Measurements from ENCODE around the gene CFI. TPM values are rescaled to one million over a fixed set of nuclear protein-coding genes. Genes with fewer than 3 reads are reported as not detected.

CFI gene
- polyA plus RNA-seq, 3 donors = 76.2 to 92.6 (median 84.7) TPM

DNA sequence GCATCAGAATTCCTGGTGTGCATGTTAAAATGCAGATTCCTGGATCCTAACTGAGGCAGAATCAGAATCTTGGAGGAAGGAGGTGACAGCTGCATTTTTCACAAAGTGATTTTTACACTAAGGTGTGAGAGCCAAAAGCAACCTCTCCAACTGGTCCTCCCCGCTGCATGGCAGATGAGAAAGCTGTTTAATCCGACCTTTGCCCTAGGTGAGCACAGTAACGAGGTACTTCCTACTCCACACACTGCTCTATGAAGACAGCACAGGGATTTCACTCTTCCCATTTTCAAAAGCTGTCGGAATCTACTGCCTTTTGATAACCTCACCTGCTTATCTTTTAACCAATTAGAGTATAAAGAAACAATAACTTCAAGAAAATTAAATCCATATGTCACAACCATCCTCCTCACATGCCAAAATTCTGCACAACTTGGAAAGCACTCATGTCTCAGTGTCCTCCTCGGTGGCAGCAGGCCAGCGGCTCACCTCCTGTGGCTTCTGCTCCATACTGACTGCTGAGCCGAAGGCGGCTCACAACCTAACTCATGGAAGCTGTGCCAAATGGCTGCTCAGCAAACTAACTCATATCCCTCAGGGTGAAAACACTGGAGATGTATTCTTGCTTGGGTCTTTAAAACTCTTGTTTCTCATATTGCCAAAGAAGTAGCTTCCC, 102.1 kb downstream of the CFI start:
- DNase-seq (ENCODE audit: low read depth in 3 of 3, low spot score in 2 of 3) = no peak

DNA sequence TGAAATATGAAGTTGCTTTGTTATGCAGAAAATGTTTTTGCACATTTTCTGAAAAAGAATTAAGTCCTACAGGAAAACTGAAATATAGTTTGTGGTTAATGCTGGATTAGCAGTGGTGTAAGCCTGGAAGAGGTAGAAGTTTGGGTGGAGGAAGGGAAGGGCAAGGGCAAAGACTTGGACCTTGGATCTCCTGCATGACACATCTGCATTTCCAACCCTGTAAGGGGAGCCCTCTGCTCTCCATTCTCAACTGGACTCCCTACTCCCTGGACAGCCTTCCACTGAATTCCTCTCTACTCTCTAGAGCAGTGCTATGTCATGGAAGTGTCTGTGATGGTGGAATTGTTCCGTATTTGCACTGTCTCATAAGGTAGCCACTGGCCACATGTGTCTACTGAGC, 103.1 kb downstream of the CFI start:
- DNase-seq (ENCODE audit: low read depth in 3 of 3, low spot score in 2 of 3) = no peak

DNA sequence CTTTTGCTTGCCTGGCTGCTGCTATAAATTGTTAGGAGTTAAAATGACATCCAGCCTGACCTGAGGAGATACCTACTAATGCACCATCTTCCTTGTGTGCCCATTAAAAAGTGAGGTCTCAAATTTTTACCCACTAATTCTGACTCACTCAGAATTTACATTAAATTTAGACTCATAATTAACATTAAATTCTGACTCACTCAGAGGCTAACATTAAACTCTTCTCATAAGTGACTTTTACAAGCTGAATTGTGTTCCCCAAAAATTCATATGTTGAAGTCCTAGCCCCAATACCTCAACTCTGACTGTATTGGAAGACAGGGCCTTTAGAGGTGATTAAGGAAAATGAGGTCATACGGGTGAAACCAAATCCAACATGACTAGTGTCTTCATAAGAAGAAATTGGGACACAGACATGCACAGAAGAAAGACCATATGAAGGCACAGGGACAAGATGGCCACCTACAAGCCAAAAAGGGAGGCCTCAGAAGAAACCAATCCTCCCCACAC, 110.3 kb downstream of the CFI start:
- no peak for DNase-seq (ENCODE audit: low read depth in 3 of 3, low spot score in 2 of 3)

Other genes starting within 250 kb of the CFI start
- gene MCUB, start 241.8 kb downstream of the CFI start, polyA plus RNA-seq (ENCODE audit: insufficient read length in 3 of 3) = 10 to 100 TPM in 1 of 3 donors, 1 to 10 TPM in 2; 7.5 to 11.3 (median 9.7) TPM
- 10 to 100 TPM; 41.8 to 43.8 (median 43.1) TPM for gene CASP6, start 98.6 kb downstream of the CFI start, polyA plus RNA-seq (ENCODE audit: insufficient read length in 3 of 3)
- 10 to 100 TPM; 29.3 to 32.5 (median 31.0) TPM for gene PLA2G12A, start 71.9 kb downstream of the CFI start, polyA plus RNA-seq (ENCODE audit: insufficient read length in 3 of 3)
- 10 to 100 TPM; 44.1 to 44.9 (median 44.9) TPM for gene GAR1, start 13.8 kb upstream of the CFI start, polyA plus RNA-seq (ENCODE audit: insufficient read length in 3 of 3)
- under 1 TPM; 0.43 to 0.65 (median 0.52) TPM for gene RRH, start 26.0 kb upstream of the CFI start, polyA plus RNA-seq (ENCODE audit: insufficient read length in 3 of 3)
- under 1 TPM; 0.37 to 0.51 (median 0.45) TPM for gene LRIT3, start 46.1 kb upstream of the CFI start, polyA plus RNA-seq (ENCODE audit: insufficient read length in 3 of 3)
- 1 to 10 TPM; 3.0 to 3.9 (median 3.8) TPM for gene EGF, start 110.9 kb upstream of the CFI start, polyA plus RNA-seq (ENCODE audit: insufficient read length in 3 of 3)